Measurements from ENCODE around the gene ALKBH6.

The ALKBH6 gene

GRCh38 chr19:36030264-36031148, 16.5 kb upstream of the ALKBH6 start:
- no peak for DNase-seq (ENCODE audit: low read depth)

- no peak for DNase-seq (ENCODE audit: low read depth)
These were observed 14.5 kb upstream of the ALKBH6 start for GRCh38 chr19:36028313-36029041.

GRCh38 chr19:36027696-36028095, 13.7 kb upstream of the ALKBH6 start:
- DNase-seq (ENCODE audit: low read depth): no peak

GRCh38 chr19:36026091-36026876, 12.3 kb upstream of the ALKBH6 start:
- no peak for DNase-seq (ENCODE audit: low read depth)

GRCh38 chr19:36025541-36025940, 11.5 kb upstream of the ALKBH6 start:
- no peak for DNase-seq (ENCODE audit: low read depth)

- no peak for DNase-seq (ENCODE audit: low read depth)
These were observed 9.4 kb upstream of the ALKBH6 start for GRCh38 chr19:36023432-36023831.

- no peak for DNase-seq (ENCODE audit: low read depth)
These were observed 5.2 kb upstream of the ALKBH6 start for GRCh38 chr19:36019061-36019670.

GRCh38 chr19:36013280-36014011, 567 bp downstream of the ALKBH6 start:
- DNase-seq (ENCODE audit: low read depth): no peak

GRCh38 chr19:36010402-36010801, 3.6 kb downstream of the ALKBH6 start:
- no peak for DNase-seq (ENCODE audit: low read depth)

- DNase-seq (ENCODE audit: low read depth): no peak
These were observed 4.2 kb downstream of the ALKBH6 start for GRCh38 chr19:36009633-36010379.

GRCh38 chr19:36009220-36009619, 4.8 kb downstream of the ALKBH6 start:
- DNase-seq (ENCODE audit: low read depth): no peak

- no peak for DNase-seq (ENCODE audit: low read depth)
These were observed 5.6 kb downstream of the ALKBH6 start, which contains the start of gene SYNE4 for GRCh38 chr19:36008336-36008978. Gene SYNE4, minus strand, starts transcription at chr19:36008813. Its CDS starts 132 bp downstream, at chr19:36008681.

GRCh38 chr19:36006955-36007354, 7.1 kb downstream of the ALKBH6 start:
- DNase-seq (ENCODE audit: low read depth): no peak

GRCh38 chr19:36003284-36003683, 10.7 kb downstream of the ALKBH6 start:
- DNase-seq (ENCODE audit: low read depth): no peak

- DNase-seq (ENCODE audit: low read depth): no peak
These were observed 12.4 kb downstream of the ALKBH6 start for GRCh38 chr19:36001605-36002004.

- DNase-seq (ENCODE audit: low read depth): no peak
These were observed 17.2 kb downstream of the ALKBH6 start for GRCh38 chr19:35996777-35997176.

GRCh38 chr19:35995048-35995993, 18.7 kb downstream of the ALKBH6 start, which contains the start of gene SDHAF1:
Gene SDHAF1, plus strand, starts transcription at chr19:35995188. Its CDS starts 87 bp downstream, at chr19:35995275.
- peak; percentile 94 for DNase-seq (ENCODE audit: low read depth)

- no peak for DNase-seq (ENCODE audit: low read depth)
These were observed 20.0 kb downstream of the ALKBH6 start for GRCh38 chr19:35993923-35994598.

Data from CMK (cell line).